Coronary artery (tissue), 2 donors: ENCODE measurements around the gene PRKCH.

Source experiments
- DNase-seq: peaks from one replicate; pipeline ENCODE4 v3.0.0-alpha.2; 2017; ENCODE audit warnings: low spot score
- H3K27ac ChIP-seq, 2 donors: fragments of 200-600 bp; sonication (generic); one replicate each; pipeline ENCODE4 v1.5.1; 2016 to 2019
- H3K4me3 ChIP-seq: fragments of 200-600 bp; sonication (generic); 2 replicates; pipeline ENCODE4 v1.5.1; 2016; ENCODE audit warnings: mild to moderate bottlenecking, moderate library complexity
- CTCF ChIP-seq: fragments of 200-600 bp; sonication (generic); IDR thresholded peaks from one replicate; pipeline ENCODE4 v1.5.1; 2019; ENCODE audit warnings: antibody characterized with exemption

PRKCH gene

GRCh38 chr14:61571917-61572316, 250.5 kb downstream of the PRKCH start:
- TF ChIP-seq CTCF, result no peak
- H3K4me3 ChIP-seq, result no peak overlapping the region
- no peak for DNase-seq
- H3K27ac ChIP-seq, result no peak overlapping the region

GRCh38 chr14:61573321-61573720, 251.9 kb downstream of the PRKCH start:
- TF ChIP-seq CTCF, result no peak
- Histone ChIP-seq H3K27ac (peak overlapping the region in 1 of 2 donors; percentile 20), H3K4me3 (no peak overlapping the region)
- DNase-seq, result no peak

- Histone ChIP-seq H3K4me3 (no peak overlapping the region), H3K27ac (peak overlapping the region in 1 of 2 donors; percentile 20)
- TF ChIP-seq CTCF, result no peak
- DNase-seq, result no peak
Observed at GRCh38 chr14:61573748-61574513, 252.6 kb downstream of the PRKCH start.

- H3K4me3 ChIP-seq, result no peak overlapping the region
- no peak for DNase-seq
- TF ChIP-seq CTCF, result no peak
- H3K27ac ChIP-seq, result no peak overlapping the region
Observed at GRCh38 chr14:61574514-61574807, 253.1 kb downstream of the PRKCH start.

- Histone ChIP-seq H3K27ac (no peak overlapping the region), H3K4me3 (no peak overlapping the region)
- DNase-seq, result no peak
- TF ChIP-seq CTCF, result no peak
Observed at GRCh38 chr14:61575126-61575525, 253.7 kb downstream of the PRKCH start.

GRCh38 chr14:61575551-61576150, 254.3 kb downstream of the PRKCH start:
- H3K4me3 ChIP-seq, result no peak overlapping the region
- H3K27ac ChIP-seq, result no peak overlapping the region
- DNase-seq, result no peak
- no peak for TF ChIP-seq CTCF

- Histone ChIP-seq H3K27ac (no peak overlapping the region), H3K4me3 (no peak overlapping the region)
- no peak for DNase-seq
- TF ChIP-seq CTCF, result no peak
Observed at GRCh38 chr14:61577506-61577931, 256.1 kb downstream of the PRKCH start.
